NT2/D1 (cell line): ENCODE data around the gene SH2B3.

ENCODE experiments used
- SUZ12 ChIP-seq: IDR thresholded peaks from 2 replicates; pipeline ENCODE4 v1.6.1; 2011; ENCODE audit not compliant: insufficient read length, insufficient read depth; ENCODE audit errors: extremely low read depth
- YY1 ChIP-seq: IDR thresholded peaks from 2 replicates; pipeline ENCODE4 v1.6.1; 2011; ENCODE audit not compliant: insufficient read length, insufficient read depth

DNA sequence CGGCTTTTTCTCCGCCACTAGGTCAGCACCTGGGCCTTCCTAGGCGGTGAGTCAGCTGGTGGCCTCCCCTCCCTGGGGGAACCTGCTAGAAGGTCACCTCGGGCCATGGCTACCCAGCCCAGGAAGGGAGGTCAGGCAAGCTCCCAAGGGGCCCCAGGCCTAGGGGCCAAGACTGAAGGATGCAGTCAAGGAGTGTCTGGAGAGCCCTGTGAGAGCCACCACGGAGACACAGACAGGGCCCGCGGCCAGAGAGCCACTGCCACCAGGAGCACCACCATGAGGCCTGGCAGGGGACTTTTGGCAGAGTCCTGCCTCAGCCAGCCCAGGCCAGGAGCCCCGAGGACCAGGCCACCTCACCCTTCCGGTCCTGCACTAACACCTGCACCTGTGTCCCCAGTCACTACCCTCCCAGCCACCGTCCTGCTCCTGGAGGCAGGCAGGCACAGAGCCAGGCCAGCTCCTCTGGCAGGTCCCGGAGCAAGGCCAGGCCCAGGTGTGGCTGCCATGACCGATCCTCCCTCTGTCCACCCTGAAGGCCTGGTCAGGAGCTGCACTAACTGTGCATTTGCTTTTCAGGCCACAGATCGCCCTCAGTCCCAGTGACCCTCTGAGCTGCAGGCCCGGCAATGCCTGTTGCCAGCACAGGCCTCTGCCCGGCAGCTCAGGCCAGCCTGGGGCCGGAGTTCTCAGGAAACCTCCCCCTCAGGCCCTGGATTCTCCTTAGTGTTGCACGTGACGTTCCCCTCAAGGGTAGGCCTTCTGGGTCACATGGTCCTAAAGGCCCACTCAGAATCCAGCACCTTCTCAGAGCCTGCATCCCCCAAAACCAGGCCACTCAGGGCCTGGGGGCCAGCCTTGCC is 43.8 kb upstream of the SH2B3 start:
- TF ChIP-seq YY1: no peak
- TF ChIP-seq SUZ12: no peak
